K562 (cell line): Measurements from ENCODE around the gene HLA-DOB. TPM values are rescaled to one million over a fixed set of nuclear protein-coding genes. Genes with fewer than 3 reads are reported as not detected.

Experiments
- EP300 ChIP-seq: IDR thresholded peaks from 2 replicates; pipeline ENCODE4 v1.6.1; 2012; ENCODE audit warnings: low read length, improper control_type of control experiment
- KLF6 ChIP-seq: fragments of 250-450 bp; sonication (Bioruptor Pico); IDR thresholded peaks from 2 replicates; pipeline ENCODE4 v1.4.0; 2020; ENCODE audit warnings: mild to moderate bottlenecking, moderate library complexity, borderline replicate concordance
- MCM5 ChIP-seq: fragments of 450-650 bp; IDR thresholded peaks from 2 replicates; pipeline ENCODE4 v1.6.1; 2016; ENCODE audit warnings: low read depth
- PCBP1 ChIP-seq: fragments of 200-400 bp; formaldehyde crosslinking; IDR thresholded peaks from 2 replicates; pipeline ENCODE4 v1.6.1; 2018; ENCODE audit warnings: mild to moderate bottlenecking, low read depth, low read length; ENCODE audit not compliant: poor library complexity, severe bottlenecking
- PPARD ChIP-seq: fragments of 250-450 bp; sonication (Bioruptor Pico); IDR thresholded peaks from 2 replicates; pipeline ENCODE4 v1.8.0; 2022; ENCODE audit warnings: inconsistent platforms, mild to moderate bottlenecking, moderate library complexity
- RAD21 ChIP-seq, 2 experiments: fragments of 250-450 bp in 1 of 2; fragments of 450-650 bp in 1 of 2; sonication (Bioruptor Pico) in 1 of 2; formaldehyde crosslinking in 1 of 2; IDR thresholded peaks in 1 of 2; conservative IDR thresholded peaks in 1 of 2; 2 replicates each; pipeline versions ENCODE4 v1.4.0 to v1.8.0; 2020 to 2022; ENCODE audit warnings: mild to moderate bottlenecking in 2 of 2, moderate library complexity in 1 of 2
- ZBTB11 ChIP-seq, 3 experiments: fragments of 200-800 bp in 1 of 3; fragments of 250-450 bp in 1 of 3; fragments of 450-650 bp in 1 of 3; sonication (Bioruptor Pico) in 1 of 3; sonication (Bioruptor generic) in 1 of 3; formaldehyde crosslinking in 1 of 3; IDR thresholded peaks; 2 replicates each; pipeline versions ENCODE4 v1.6.1 to v1.8.0; 2016 to 2022; ENCODE audit warnings: mild to moderate bottlenecking in 2 of 3, missing genetic modification characterization in 2 of 3, missing compliant biosample characterization in 1 of 3, moderate library complexity in 1 of 3
- ZKSCAN3 ChIP-seq: fragments of 250-450 bp; sonication (Bioruptor Pico); IDR thresholded peaks from 2 replicates; pipeline ENCODE4 v1.4.0; 2020
- ZNF134 ChIP-seq: fragments of 250-450 bp; sonication (Bioruptor Pico); conservative IDR thresholded peaks from 2 replicates; pipeline ENCODE4 v1.4.0; 2020
- ZNF57 ChIP-seq: fragments of 450-650 bp; formaldehyde crosslinking; IDR thresholded peaks from 2 replicates; pipeline ENCODE4 v1.4.0; 2020; ENCODE audit warnings: mild to moderate bottlenecking, moderate library complexity
- ZNF79 ChIP-seq: fragments of 250-450 bp; sonication (Bioruptor Pico); IDR thresholded peaks from 2 replicates; pipeline ENCODE4 v1.4.0; 2020; ENCODE audit warnings: low read depth, mild to moderate bottlenecking, moderate library complexity
- polyA plus RNA-seq, 8 experiments: library from polyadenylated mRNA; depleted of rRNA in 4 of 8; stranded (reverse) in 5 of 8; unstranded in 3 of 8; fragments of >200 nt; fragmentation: Nextera tagmentation in 2 of 8; fragmentation: Illumina TruSeq in 1 of 8; extraction: Ambion mirVana in 2 of 8; extraction: Trizol in 1 of 8; gene quantifications; 2 replicates each; pipeline versions ENCODE4 v1.2.1 to v1.2.3, GENCODE V29; 2011 to 2014; ENCODE audit warnings: inconsistent platforms in 1 of 8, missing spikeins in 1 of 8
- total RNA-seq, 7 experiments: library from RNA; depleted of rRNA in 6 of 7; stranded (reverse); fragments of >200 nt in 6 of 7; fragmentation: Illumina TruSeq in 2 of 7; extraction: Trizol in 2 of 7; gene quantifications; 2 replicates each; pipeline versions ENCODE4 v1.2.1 to v1.2.3, GENCODE V29; 2011 to 2021; ENCODE audit warnings: low replicate concordance in 1 of 7
- TF ChIP-seq, protein P1 (sequence below): fragments of 250-450 bp; sonication (Bioruptor Pico); IDR thresholded peaks from 2 replicates; pipeline ENCODE4 v1.4.0; 2020
- TF ChIP-seq, protein P2 (sequence below), 2 experiments: fragments of 450-650 bp; IDR thresholded peaks; 2 replicates each; pipeline ENCODE4 v1.6.1; 2018; ENCODE audit warnings: mild to moderate bottlenecking in 2 of 2, low read depth in 1 of 2; ENCODE audit not compliant: partially characterized antibody in 2 of 2

Gene HLA-DOB
- total and polyA plus RNA-seq, 9 of the 15 experiments (the other 6 are each of a cell fraction or from before 2014, with no cell fraction given) = 1.2 to 4.0 (median 2.5) TPM

DNA sequence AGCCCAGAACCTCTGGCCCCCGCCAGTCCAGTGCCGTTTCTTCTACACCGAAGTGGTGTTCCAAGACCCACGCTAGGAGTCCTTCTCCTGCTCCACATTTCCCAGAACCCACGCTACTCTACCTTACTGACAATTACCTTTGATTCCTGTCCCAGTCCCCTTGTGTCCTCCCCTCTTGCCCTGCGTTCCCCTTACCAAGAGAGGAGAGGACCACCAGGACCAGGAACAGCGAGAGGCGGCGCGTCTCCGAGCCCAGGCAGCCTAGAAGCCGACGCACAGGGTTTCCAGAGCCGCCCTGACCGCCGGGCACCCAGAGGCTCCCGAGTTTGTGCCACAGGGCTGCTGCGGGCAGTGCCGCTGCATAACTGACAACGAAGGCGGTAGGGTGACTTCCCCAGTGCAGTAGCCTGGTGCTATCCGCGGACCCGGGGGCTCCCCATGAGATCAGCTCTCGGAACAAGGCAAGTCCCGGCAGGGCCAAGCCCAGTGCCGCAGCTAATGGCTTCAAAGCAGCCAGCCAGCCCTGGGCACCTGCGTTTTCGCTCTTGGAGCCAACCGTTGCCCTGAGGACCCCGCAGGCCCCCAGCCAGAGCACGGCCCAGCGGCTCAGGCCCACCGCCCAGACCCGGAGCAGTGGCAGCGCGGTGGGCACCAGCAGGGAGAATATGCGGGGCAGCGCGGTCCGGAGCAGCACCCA is 36.2 kb upstream of the HLA-DOB start (continued):
- TF ChIP-seq, protein P1, sequence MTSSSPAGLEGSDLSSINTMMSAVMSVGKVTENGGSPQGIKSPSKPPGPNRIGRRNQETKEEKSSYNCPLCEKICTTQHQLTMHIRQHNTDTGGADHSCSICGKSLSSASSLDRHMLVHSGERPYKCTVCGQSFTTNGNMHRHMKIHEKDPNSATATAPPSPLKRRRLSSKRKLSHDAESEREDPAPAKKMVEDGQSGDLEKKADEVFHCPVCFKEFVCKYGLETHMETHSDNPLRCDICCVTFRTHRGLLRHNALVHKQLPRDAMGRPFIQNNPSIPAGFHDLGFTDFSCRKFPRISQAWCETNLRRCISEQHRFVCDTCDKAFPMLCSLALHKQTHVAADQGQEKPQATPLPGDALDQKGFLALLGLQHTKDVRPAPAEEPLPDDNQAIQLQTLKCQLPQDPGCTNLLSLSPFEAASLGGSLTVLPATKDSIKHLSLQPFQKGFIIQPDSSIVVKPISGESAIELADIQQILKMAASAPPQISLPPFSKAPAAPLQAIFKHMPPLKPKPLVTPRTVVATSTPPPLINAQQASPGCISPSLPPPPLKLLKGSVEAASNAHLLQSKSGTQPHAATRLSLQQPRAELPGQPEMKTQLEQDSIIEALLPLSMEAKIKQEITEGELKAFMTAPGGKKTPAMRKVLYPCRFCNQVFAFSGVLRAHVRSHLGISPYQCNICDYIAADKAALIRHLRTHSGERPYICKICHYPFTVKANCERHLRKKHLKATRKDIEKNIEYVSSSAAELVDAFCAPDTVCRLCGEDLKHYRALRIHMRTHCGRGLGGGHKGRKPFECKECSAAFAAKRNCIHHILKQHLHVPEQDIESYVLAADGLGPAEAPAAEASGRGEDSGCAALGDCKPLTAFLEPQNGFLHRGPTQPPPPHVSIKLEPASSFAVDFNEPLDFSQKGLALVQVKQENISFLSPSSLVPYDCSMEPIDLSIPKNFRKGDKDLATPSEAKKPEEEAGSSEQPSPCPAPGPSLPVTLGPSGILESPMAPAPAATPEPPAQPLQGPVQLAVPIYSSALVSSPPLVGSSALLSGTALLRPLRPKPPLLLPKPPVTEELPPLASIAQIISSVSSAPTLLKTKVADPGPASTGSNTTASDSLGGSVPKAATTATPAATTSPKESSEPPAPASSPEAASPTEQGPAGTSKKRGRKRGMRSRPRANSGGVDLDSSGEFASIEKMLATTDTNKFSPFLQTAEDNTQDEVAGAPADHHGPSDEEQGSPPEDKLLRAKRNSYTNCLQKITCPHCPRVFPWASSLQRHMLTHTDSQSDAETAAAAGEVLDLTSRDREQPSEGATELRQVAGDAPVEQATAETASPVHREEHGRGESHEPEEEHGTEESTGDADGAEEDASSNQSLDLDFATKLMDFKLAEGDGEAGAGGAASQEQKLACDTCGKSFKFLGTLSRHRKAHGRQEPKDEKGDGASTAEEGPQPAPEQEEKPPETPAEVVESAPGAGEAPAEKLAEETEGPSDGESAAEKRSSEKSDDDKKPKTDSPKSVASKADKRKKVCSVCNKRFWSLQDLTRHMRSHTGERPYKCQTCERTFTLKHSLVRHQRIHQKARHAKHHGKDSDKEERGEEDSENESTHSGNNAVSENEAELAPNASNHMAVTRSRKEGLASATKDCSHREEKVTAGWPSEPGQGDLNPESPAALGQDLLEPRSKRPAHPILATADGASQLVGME = no peak
- no peak for TF ChIP-seq ZNF134
- peak; percentile 64 for TF ChIP-seq PCBP1
- no peak for TF ChIP-seq RAD21 (CRISPR knock-in tag; conservative IDR thresholded peaks at IDR 0.05 in 1 of 2, IDR thresholded peaks at IDR 0.05 in 1 of 2)
- no peak for TF ChIP-seq PPARD (CRISPR knock-in tag)
- TF ChIP-seq, protein P2, sequence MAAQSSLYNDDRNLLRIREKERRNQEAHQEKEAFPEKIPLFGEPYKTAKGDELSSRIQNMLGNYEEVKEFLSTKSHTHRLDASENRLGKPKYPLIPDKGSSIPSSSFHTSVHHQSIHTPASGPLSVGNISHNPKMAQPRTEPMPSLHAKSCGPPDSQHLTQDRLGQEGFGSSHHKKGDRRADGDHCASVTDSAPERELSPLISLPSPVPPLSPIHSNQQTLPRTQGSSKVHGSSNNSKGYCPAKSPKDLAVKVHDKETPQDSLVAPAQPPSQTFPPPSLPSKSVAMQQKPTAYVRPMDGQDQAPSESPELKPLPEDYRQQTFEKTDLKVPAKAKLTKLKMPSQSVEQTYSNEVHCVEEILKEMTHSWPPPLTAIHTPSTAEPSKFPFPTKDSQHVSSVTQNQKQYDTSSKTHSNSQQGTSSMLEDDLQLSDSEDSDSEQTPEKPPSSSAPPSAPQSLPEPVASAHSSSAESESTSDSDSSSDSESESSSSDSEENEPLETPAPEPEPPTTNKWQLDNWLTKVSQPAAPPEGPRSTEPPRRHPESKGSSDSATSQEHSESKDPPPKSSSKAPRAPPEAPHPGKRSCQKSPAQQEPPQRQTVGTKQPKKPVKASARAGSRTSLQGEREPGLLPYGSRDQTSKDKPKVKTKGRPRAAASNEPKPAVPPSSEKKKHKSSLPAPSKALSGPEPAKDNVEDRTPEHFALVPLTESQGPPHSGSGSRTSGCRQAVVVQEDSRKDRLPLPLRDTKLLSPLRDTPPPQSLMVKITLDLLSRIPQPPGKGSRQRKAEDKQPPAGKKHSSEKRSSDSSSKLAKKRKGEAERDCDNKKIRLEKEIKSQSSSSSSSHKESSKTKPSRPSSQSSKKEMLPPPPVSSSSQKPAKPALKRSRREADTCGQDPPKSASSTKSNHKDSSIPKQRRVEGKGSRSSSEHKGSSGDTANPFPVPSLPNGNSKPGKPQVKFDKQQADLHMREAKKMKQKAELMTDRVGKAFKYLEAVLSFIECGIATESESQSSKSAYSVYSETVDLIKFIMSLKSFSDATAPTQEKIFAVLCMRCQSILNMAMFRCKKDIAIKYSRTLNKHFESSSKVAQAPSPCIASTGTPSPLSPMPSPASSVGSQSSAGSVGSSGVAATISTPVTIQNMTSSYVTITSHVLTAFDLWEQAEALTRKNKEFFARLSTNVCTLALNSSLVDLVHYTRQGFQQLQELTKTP (IDR thresholded peaks at IDR 0.05; ENCODE audit: low read depth in 1 of 2, partially characterized antibody in 2 of 2) = no peak
- no peak for TF ChIP-seq ZNF79 (CRISPR knock-in tag)
- TF ChIP-seq ZNF57 (CRISPR knock-in tag) = no peak
- no peak for TF ChIP-seq KLF6 (CRISPR knock-in tag)
- peak in 1 of 3 experiments; percentile 10; a peak in 1 of 6 replicates for TF ChIP-seq ZBTB11 (CRISPR knock-in tag; IDR thresholded peaks at IDR 0.05)
- TF ChIP-seq ZKSCAN3 (CRISPR knock-in tag) = no peak
- TF ChIP-seq EP300 = no peak
- TF ChIP-seq MCM5 = no peak
